ENCODE results near the gene ATP5ME.

GRCh38 chr4:677431-678293 lies 3.6 kb upstream of the ATP5ME start:
- no peak for TF ChIP-seq CTCF (IDR thresholded peaks at IDR 0.05; ENCODE audit: insufficient read depth, low read depth, low read length)
- TF ChIP-seq EZH2 (IDR thresholded peaks at IDR 0.05; ENCODE audit: insufficient read depth, low read length) = no peak

All from astrocyte (in vitro differentiated cells and primary cell).